NCI-H1048 (cell line): ENCODE measurements around the gene MITF.

ENCODE experiments used
- DNase-seq: peaks from one replicate; lab custom pipeline; 2025; lab: John Stamatoyannopoulos, UW

Gene MITF

GRCh38 chr3:69967156-69967555 lies 227.9 kb downstream of the MITF start:
- DNase-seq: no peak

DNA sequence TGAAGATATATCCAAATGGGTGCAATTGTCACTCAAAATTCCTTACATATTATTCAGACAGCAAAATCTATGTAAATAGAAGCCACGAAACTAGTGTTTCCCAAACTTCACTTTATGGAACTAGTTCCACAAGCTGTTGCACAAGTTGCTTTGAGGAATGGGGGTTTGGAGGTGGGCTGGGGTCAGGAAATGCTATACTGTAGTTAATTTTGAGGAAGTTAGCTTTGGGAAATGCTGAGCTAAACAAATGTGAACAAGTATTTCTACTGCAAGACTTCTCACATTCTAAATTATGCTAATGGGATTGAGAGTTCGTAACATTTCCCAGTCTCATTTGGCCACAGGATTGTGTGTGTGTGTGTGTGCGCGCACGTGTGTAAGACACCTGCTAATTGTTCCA lies 231.6 kb downstream of the MITF start:
- DNase-seq: no peak

GRCh38 chr3:69972672-69973071 lies 233.4 kb downstream of the MITF start:
- DNase-seq: no peak

- DNase-seq: no peak
Measured at GRCh38 chr3:69976021-69976420, 236.8 kb downstream of the MITF start.

DNA sequence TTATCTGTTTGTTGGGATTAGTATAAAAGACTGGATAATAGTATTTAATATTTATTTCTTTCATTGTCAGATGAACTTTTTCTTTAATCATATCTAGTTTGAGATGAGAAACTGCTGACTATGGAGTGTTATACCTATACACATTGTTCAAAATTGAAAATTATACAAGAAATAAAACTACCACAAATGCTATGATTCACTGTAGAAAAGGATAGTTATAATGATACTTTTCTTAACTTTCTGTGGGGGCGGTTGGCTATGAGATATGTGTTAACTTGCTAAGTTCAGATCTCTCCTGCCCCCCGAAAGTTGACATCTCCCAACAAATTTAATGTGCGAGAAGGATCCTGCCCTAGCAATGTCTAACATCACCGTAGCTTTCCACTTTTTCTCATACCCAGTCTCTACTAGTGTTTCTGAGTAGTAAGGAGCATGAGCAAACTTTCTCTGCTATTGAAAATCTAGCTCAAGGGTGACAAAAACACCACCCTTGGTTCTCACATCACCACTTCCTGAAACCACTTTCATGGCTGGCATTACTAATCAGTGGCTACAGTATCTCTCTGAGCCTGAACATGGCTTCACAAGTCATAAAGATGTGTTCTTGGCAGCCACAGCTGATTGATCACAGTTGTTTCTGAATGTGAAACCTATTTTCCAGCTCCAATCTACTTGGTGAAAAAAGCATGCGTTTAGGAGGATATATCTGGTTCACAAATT lies 244.4 kb downstream of the MITF start:
- DNase-seq: no peak

DNA sequence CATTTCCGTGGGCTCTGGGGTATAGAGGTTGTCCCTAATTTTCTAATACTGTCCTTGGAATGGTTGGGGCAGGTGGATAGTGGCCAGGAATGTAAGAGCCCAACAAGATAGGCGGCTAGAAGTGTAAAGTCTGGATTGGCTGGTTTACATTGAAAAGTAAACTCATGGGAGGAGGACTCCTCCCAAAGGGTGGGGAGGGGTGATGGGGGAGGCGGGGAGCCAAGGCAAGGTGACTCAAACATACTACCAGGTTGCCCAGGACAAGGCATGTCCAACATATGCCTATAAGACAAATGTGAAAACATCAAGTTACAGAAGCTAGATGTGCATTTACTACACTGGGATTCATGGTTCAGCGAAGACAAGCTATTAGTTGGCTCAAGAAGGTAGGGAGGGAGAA lies 246.0 kb downstream of the MITF start:
- DNase-seq: no peak

DNA sequence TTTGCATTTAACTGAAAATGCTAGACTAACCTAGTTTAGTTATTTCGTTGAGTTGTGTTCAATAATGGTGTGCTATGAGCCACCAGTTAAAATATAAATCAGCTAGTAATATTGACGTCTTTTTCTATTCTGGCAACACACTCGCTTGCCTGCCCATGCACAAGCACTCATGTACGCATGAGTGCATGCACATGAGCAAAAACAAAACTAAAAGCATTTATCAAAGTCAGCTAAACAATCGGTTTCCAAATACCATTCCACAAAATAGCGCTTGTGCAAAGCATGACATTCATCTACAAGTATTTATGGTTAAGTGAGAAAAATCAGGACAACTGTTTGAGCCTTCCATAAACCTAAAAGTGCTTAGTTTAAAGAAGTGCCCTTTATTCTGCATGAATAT lies 247.2 kb downstream of the MITF start:
- DNase-seq: no peak

DNA sequence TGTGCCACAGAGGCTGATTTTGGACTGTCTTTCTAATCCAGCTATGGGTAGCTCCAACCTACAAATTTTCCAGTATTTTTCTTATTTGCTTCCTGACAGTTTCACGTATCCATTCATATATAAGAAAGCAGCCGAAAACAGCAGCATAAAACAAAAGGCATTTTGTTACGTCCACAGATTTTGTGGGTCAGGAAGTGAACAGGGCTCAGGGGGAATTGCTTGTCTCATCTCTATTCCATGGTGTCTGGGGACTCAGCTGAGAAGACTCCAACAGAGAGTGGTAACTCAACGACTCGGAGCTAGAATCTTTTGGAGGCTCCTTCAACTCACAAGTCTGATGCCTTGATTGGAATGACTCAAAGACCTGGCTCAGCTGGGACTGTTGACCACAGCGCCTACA lies 248.6 kb downstream of the MITF start:
- DNase-seq: no peak

GRCh38 chr3:69993757-69994156 lies 254.5 kb downstream of the MITF start:
- DNase-seq: no peak

DNA sequence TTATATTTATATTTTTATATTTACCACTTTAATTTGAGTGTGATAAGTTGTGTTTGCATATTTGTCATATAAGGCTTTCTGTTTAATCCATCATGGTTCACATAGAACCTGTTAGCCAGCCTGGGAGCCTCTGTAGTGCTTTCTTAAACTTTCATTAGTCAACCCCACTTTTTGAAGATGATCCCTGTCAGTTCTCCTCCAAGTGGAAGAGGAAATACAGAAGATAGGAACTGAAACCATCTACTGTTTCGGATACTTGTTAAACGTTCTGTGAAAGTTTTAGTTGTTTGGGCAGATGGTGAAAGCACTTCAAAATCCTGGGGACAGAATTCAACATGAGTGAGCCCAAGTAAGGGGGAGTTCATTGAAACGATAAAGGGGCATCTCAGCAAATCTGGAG lies 255.7 kb downstream of the MITF start:
- no peak for DNase-seq

DNA sequence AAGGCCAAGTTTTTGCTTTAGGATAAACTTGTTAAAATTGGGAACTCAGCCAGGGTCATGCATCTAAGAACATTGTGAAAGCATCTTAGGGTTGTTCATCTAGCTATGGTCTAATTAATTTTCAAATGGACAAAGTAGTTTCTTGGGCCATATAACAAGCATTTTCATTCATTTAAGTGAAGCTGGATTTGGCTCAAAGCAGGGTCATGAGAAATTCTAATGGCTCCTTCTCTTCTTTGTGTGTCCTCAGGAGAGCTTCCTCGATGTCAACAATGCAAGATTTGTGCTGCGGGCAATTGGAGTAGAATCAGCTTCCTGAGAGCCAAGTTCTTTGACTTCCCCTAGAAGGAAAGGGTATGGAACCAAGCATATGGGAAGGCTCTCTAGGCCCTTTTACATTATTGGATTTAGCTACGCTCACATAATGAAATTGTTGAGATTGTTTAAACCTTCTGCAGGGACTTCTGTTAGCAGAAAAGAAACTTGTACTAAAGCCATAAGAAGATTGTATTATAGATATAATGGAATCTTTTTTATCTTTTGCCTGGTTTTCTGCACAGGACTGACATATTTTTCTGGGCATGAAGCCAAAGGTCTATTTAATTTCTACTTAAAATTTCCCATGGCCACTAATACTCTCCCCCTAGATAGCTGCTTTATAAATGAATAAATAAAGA lies 258.5 kb downstream of the MITF start:
- no peak for DNase-seq

DNA sequence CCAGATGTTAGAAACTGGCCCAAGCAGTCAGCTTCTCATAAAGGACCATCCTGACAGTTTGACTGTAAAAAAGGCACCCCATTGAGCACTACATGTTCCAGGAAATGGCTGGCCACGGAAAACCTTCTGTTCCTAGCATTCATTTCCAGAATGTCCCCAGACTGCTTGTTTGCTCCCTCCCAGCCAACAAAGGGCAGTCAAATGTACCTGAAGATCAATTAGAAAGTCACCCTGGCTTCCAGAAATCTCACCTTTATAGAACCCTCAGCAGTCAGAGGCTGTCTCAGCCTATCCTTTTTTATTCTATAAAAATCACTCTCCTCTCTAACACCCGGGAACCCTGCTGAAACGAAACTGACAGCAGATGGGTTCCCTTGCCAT lies 259.5 kb downstream of the MITF start:
- no peak for DNase-seq

- no peak for DNase-seq
Measured at GRCh38 chr3:69999140-70000027, 260.1 kb downstream of the MITF start, which contains the start of gene SAMMSON. TSS of gene SAMMSON (plus strand) at chr3:69999733.

DNA sequence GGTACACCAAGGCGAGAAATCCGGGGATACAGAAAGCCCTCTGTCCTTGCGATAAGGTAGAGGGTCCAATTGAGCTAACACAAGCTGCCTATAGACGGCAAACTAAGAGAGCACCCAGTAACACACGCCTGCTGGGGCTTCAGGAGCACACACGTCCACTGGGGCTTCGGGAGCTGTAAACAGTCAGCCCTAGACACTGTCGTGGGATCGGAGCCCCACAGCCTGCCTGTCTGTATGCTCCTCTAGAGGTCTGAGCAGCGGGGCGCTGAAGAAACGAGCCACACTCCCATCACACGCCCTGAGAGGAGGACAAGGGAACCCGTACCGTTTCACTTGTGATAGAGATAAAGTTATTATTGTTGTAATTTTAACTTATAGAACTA lies 260.8 kb downstream of the MITF start:
- no peak for DNase-seq

DNA sequence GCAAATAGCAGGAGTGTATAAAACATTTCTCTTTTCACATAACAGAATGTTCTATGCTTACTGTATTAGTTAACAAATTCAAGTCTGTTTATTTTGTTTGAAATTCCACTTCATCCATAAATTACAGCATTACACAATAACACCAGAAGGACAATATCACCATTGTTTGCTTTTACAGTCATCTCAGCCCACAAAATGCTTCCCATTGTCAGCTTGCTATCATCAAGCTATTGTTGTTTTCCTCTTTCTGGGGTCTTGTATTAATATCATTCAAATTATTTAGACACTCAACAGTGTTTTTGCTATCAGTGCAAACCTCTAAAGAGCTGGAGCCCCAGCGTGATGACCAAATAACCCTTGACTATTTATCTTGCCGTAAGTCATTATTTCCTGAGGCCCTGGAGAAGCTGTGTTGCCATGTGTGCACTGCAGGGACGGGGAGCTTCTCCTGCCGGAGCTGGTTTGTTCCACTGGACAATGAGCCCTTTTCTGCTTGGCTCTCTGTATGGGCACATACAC lies 261.4 kb downstream of the MITF start:
- DNase-seq: no peak

GRCh38 chr3:70003119-70003518 lies 263.9 kb downstream of the MITF start:
- no peak for DNase-seq

DNA sequence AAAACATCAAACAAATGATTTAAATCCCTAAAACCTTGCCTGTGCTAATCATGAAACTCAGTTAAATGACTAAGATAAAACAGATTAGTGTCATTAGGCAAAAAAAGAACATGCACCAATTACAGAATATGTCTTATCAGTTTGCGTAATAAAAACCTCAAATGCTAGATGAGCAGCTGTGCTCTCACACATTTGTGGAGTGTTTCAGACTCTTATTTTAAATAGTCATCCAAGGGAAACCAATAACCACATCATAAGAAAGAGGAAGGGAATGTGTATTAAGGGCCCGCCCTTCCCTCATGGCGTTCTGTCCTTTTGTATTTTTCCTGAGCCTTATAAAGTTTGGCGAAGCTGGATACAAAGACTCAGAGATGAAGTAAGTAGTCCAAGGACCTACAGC lies 266.8 kb downstream of the MITF start:
- DNase-seq: no peak

DNA sequence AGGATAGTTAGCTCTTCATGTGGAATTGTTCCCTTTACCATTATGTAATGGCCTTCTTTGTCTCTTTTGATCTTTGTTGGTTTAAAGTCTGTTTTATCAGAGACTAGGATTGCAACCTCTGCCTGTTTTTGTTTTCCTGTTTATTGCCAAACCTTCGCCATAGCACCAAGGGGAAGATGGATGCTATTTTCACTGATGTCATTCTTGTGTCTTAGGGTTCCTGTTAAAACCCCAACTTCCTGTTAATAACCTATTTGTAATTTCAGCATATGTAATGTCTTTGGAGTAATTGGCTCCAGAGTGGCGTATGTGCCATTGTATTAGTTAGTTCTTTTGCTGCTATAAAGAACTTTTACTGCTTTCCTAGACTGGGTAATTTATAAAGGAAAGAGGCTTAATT lies 271.1 kb downstream of the MITF start:
- DNase-seq: no peak

- DNase-seq: no peak
Measured at GRCh38 chr3:70011582-70011981, 272.3 kb downstream of the MITF start.
